Measurements from ENCODE around the gene CPED1.
"Not testable (repeated sequence)": the region's sequence is repeated elsewhere in the genome, so short reads cannot be mapped to it uniquely, and the experiment has no call there.

CPED1 gene

DNA sequence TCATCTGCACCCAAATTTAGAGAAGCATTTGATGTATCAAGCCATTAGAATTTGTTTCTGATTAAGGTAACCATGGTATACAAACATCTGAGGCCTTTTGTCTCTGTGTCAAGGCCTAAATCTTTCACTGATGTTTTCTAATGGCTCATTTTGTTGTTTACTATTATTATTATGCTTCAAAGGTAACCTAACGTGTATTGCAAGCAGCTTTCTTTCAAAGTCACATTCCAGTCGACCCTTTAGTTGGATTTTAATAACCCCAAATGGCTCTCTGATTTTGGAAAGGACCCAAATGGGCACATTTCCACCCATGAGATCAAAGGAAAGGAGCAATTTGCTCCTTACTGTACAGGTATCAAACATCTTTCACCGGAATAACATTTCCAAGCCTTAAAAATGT, 293.6 kb downstream of the CPED1 start:
- no peak for DNase-seq (ENCODE audit: low read depth in 2 of 2)

DNA sequence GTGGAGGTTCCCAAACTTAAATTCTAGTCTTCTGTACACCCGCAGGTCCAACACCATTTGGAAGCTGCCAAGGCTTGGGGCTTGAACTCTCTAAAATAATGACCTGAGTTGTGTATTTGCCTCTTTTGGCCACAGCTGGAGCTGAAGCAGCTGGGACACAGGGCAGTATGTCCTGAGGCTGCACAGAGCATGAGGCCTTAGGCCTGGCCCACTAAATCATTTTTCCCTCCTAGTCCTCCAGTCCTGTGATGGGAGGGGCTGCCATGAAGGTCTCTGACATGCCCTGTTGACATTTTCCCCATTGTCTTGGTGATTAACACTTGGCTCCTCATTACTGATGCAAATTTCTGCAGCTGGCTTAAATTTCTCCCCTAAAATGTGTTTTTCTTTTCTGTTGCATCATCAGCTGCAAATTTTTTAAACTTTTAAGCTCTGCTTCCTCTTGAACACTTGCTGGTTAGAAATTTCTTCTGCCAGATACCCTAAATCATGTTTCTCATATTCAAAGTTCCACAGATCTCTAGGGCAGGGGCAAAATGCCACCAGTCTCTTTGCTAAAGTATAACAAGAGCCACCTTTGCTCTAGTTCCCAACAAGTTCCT, 296.7 kb downstream of the CPED1 start:
- no peak for DNase-seq (ENCODE audit: low read depth in 2 of 2)

DNA sequence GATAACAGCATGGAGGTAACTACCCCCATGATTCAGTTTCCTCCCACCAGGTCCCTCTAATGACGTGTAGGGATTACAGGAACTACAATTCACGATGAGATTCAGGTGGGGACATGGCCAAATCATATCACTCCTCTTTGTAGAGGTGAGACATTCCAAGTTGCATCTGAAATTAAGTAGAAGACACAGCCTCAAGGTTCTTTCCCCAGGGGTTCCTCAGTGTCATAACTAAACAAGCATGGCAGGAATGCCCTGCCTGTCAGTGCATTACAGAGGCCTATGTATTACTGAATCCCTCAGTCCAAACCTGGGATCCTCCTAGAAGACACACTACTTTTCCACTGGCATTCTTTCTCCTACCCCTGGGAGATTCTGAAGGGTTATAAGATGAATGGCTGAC, 297.7 kb downstream of the CPED1 start:
- no peak for DNase-seq (ENCODE audit: low read depth in 2 of 2)

DNA sequence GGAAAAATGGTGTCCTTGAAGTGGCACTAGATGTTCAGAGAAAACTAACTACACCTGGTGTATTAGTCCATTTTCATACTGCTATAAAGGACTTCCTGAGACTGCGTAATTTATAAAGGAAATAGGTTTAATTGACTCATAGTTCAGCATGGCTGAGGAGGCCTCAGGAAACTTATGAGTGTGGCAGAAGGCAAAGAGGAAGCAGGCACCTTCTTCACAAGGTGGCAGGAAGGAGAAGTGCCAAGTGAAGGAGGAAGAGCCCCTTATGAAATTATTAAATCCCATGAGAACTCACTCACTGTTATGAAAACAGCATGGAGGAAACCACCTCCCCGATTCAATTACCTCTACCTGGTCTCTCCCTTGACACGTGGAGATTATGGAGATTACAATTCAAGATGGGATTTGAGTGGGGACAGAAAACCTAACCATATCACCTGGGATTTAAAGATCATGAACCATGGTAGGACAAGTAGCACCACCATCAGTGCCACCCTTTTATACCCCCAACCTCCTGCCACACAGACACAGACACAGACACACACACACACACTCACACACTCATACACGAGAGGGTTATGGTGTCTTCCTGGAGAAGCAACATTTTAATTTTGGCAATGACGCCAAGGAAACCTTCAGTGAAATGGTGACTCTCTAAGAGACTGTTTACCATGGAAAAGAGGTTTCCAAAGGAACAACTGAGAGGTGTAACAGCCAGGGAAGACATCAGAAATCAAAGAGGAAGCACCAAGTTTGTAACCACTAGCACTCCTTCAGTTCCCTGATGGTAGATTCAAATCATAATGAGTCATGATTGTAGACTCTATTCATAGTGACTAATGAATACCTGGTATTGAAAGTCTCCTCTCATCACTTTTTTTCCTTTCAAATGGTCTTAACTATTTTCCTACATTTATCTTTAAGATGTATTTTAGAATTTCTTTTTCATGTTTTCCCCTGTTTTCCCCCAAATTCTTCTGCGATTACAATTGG, 298.5 kb downstream of the CPED1 start:
- no peak for DNase-seq (ENCODE audit: low read depth in 2 of 2)

DNA sequence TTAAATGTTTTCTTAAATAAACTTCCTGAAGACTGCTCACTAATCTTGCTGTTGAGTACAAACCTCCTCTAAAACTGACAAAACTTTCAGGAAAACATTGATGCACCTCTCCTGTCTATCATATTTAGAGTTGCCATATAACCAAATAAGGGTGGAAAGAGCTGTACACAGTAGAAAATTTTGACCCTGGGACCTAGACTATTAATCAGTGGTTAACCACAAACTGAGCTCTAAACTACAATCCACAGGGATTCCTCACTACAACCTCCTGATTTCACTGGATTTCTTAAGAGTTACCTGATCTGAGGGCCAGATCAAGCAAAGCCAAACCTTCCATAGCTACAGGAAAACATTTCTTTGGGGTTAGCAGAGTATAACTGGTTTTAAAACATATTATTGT, 300.4 kb downstream of the CPED1 start:
- no peak for DNase-seq (ENCODE audit: low read depth in 2 of 2)

DNA sequence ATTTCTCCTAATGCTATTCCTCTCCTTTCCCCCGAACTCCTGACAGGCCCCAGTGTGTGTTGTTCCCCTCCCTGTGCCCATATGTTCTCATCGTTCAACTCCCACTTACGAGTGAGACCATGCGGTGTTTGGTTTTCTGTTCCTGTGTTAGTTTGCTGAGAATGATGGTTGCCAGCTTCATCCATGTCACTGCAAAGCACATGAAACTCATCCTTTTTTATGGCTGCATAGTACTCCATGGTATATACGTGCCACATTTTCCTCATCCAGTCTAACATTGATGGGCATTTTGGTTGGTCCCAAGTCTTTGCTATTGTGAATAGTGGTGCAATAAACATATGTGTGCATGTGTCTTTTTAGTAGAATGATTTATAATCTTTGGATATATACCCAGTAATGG, 301.4 kb downstream of the CPED1 start:
- not testable (repeated sequence) for DNase-seq (ENCODE audit: low read depth in 2 of 2)

DNA sequence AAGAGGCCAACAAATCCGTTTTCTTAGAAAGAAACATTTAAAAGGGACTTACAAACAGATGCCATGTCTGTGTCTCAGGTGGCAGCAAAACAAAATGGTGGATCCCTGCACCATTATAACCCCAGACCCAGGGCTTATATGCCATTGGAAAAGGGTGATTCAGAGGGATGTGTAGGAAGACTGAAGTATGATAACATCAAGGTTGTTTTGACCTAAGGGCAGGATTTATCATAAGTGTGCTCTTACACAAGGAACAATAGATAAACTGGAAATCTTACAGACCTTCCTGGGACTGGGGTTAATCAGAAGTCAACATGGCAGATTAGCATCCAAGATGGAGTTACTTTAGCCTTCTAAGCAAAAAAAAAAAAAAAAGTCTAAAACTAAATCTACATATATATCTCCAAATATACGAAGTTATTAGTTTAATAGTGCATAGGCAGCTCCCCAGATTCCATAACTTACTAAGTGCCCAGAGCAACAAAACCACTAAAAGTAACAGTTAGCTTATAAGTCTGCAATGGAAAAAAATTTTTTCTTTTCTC, 306.0 kb downstream of the CPED1 start:
- no peak for DNase-seq (ENCODE audit: low read depth in 2 of 2)

DNA sequence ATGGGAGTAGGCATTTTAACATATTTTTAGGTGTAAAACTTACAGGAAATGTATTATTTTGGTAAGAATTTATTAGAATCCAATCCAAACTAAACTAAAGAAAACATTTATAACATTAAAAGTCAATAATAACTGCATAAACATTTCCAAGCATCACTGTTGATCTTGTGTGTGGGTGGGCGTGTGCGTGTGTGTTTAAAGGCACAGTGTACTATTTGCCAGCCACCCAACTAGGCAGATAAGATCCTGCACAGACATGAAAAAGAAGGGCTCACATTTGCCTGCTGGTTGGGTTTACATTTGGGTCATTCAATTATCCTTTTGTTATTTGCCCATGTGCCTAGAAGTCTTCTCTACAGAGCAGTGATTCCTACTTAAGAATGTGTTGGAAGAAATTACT, 309.3 kb downstream of the CPED1 start:
- DNase-seq (ENCODE audit: low read depth in 2 of 2), result no peak

DNA sequence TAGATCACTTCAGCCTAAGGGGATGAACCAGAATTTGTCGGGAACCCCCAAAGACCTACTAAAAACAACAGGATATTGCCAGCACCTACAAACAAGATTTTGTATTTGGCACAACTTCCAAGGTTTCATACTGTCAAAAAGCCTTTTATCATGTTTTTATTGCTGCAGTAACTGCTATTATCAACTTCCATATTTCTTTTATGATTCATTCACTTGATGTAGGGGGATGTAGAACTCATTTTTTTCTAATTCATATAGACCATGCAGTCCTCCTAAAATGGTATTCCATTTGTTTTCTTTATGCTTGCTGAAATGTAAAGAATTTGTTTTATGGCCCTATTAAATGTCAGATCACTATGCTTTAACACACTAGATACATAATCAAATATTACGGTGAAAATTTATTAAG, 310.3 kb downstream of the CPED1 start:
- DNase-seq (ENCODE audit: low read depth in 2 of 2), result no peak

DNA sequence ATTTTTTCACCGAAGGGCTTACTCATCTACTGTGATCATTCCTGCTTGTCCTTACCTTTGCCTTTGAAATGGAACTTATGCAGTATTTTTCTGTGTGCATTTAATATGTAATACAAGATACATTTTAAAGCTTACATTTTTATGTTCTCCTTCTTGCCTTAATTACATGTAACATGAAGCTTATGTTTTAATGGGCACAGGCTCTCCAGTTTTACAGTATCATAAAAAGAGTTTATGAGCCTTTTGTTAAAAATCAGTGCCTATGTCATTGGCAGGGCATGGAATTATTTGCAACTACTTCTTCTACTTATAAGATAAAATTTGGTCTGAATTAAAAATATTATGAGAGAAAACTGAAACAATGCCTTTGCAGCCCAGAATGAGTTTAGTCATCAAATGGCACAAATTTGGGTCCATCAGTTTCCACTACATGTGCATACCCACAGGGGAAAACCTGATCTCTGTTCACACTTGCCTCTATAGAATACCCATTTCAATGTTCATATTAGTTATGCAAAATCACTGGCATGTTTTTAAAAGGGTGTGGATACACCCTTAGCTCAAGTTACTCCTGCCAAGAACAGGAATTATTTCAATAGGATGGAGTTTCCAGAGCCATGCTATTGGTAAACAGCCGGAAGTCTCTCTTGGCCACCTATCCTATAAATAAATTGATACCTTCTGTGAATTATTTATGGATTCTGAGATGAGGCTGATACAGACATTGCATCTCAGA, 312.3 kb downstream of the CPED1 start:
- DNase-seq (ENCODE audit: low read depth in 2 of 2), result no peak

DNA sequence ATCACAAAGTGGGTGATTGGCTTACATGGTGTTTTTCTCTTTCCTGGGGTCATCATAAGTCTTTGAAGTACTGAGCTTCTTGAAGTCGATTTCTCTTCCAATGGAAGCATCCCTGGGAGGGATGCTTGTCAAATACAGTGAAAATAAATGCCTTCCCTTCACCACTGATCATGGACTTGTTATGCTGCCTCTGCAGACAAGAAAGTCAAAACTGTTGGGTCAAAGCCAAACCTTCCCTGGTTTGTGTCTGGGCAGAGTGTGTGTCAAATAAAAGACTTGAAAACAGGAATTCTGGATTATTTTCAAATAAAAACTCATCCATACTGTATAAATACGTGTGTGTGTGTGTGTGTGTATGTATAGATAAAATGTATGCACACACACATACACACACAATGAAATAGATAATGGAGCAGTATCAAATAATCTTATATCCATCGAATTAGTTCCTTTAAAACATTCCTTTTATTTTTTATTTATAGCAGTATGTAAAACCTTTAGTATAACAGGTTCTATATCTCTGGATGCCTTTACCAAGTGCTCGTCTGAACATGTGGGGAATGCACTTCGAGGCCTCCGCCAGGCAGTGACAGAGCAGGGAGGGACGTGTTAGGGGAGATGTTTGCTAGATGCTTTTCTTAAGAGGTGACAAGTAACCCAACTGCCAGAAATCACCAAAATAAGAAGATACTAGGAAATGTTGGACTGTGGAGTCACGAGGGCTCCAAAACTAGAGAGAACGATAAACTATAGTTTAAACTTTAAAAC, 313.1 kb downstream of the CPED1 start:
- DNase-seq (ENCODE audit: low read depth in 2 of 2), result no peak

DNA sequence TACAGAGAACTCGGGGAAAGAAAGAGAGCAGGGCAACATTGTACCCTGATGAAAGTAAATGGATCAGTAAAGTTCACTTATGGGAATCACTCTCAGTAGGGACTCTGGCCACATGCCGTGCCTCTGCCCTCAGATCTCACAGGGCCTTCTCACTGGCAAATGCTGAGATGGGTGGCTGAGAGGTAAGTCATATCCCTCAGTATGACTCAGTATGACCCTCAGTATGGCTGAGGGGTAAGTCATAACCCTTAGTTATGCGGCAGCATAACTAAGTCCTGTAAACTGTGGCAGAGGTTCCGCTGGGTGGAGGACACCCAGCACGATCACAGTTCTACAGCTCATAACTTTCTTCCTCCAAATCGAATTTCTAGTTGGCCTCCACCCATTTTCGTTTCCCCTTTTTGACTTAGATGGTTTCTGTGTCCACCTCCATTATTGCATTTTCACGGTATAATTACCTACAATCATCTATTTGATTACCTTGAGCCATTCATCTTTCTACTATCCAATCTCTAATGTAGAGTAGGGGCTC, 313.8 kb downstream of the CPED1 start:
- DNase-seq (ENCODE audit: low read depth in 2 of 2), result no peak

DNA sequence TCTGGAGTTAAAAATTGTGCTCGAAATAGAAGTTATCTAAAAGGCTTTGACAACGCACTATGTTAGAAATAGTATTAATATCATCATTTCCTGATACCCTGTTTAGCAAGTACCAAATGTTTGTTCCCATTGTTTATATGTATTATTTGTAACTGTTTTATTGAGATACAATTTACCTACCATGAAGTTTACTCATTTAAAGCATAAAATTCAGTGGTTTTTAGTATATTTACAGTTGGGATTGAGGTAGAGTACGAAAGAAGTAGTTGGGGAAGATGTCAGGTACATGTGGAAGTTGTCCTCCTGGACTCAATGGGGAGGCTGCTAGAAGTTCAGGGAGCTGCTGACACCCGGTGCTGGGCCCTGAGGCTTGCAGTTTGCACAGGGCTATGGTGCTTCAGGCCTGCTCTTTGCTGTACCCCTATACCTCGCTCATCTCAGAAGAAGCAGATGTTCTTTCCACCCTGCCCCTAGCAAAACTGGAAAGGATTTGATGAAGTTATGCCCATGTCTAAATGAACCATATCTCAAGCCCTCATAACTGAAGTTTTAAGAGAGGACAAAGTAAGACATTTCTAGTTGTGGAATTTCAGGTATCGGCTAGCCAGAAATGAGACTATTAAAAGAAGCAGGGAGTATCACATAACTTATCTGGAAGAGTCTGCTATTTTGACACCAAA, 315.1 kb downstream of the CPED1 start:
- no peak for DNase-seq (ENCODE audit: low read depth in 2 of 2)

DNA sequence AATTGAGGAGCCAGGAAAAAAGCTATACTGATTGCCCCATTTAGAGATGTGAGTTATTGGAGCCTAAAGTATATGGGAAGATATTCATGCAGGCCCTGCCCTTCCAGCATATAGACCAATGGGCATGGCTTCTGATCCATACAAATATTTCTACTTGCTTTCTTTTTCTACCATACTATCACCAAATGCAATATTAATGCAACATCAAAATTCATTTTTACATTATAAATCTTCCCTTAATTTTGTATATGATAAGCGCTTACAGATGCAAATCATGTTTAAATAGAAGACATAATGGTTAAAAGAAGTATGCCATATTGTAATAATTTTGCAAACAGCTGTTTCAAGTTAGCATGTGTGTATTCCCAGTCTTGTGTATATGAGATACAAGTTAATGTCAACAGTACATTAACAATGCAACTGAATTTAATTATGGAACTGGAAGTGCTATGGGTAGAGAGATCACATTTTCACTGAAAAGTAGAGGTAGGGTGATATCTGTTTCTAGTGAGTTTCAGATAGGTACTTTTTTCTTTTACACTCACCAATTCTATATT, 315.7 kb downstream of the CPED1 start:
- no peak for DNase-seq (ENCODE audit: low read depth in 2 of 2)

DNA sequence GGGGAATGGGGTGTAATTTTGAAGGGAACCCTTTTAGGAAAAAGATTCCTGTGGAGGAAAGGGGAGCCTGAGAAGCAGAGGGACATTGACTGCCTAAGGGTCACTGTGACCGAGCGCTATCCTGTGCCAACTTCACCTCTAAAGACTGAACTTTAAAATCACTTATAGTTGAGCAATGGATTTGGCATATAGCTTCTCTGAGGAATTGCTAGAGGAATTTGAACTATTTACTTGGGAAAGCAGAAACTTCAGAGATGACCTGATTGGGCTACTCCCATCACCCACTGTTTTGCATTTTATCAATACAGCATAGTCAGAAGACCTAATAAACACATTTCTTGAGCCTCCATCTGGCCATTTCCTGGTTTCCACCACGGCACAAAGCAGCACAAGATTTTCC, 316.6 kb downstream of the CPED1 start:
- no peak for DNase-seq (ENCODE audit: low read depth in 2 of 2)

DNA sequence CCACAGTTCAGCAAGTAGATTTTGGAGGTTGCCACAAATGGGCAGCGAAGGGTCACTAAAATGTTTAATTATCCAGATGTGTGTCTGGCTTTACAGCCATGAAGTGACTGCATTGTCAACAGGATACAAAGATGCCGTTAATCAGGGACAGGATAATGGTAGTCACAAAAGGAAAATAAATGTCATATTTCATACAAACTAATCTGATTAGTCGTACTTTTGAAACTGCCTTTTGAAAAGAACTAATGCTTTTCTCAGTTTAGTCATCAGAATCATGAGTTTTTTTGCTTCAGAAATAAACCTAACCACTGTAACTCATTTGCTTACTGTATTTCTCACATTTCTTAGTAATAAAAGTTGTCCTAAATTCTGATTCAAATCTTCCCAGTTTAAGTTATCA, 318.1 kb downstream of the CPED1 start:
- DNase-seq (ENCODE audit: low read depth in 2 of 2), result no peak

DNA sequence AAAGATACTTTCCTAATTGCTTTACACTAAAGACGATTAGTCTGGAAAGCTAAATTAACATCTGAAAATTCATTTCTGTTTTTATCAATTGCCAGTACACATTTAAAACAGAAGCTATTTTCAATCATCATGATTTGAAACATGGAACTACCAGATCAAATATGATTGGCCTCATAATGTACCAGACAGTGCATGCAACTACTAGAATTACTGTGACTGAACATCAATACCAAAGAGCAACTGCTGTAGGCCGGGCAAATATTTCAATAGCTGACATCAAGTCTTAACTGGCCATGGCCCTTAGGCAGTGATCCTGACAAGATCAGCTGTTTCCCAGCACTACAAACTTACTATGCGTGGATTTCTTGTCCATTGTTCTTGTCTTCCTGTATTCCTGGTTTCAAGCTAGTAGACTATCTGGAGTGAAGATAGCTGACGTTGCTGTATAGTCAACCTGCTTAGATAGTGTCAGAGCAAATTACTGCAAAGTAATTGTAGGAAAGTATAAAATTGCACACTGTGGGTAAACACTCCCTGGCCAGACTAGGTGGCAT, 318.6 kb downstream of the CPED1 start:
- no peak for DNase-seq (ENCODE audit: low read depth in 2 of 2)

DNA sequence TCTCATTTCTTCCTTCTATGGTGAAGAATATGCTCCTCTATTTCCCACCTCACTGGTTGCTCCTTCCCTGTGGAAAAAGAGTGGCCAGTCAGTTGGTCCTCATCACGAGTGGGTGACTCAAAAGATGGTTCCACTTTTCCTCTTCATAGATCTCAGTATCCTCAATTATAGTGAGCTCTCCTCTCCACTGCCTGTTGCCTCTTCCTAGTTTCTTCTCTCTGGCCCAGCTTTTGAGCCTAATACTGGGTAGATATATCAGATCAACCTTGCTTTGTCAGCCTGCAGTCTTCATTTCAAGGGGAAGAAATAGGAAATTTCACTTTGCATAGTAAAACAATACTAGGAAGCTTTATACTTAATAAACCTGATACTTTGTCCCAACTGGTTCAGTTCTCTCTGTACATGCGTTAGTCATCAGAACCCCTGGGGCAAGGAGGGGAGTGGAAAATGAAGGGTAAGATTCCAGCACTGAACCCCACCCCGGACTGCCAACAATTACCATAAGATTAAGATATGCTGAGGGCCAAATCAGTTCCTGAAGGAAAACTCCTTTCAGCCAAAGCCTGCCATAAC, 324.8 kb downstream of the CPED1 start:
- no peak for DNase-seq (ENCODE audit: low read depth in 2 of 2)

DNA sequence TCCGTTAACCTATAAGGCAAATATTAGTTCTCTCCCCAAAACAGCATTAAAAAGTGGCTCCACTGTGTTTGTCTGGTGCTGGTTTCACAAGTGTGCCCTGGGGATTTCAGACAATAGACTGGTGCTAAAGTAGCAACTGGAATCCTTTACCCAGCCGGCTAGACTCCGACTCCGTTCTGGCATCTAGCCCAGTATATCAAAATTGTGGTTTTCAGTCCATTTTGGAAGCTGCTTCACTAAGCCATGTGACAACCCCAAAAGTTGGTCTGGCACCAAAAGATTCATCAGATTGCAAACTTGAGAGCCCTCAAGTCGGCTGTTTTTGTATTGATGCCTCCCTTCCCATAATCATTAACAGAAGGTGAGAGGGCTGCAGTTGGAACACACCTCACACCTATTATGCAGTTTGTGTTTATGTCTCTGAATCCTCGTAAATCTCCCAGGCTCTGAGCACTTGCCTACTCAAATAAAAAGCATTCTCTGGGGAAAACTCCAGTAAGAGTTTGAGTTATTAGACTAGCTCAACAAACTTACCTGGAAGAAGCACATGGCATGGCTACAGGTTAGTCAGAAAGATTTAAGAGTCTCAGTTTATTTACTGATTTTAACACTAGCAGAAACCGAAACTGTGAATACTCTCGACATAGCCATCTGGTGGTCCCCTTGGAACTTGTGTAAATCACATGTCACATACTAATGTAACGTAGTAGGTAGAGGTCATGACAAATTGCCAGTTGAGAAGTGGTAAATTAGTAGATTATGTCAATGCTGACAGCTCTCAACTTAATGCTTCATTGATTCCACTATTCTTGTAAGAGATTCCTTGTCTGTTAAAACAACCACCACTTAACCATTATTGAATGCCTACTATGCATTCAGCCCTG, 325.5 kb downstream of the CPED1 start:
- no peak for DNase-seq (ENCODE audit: low read depth in 2 of 2)

Data from stimulated activated CD4-positive, alpha-beta T cell treated with anti-CD3 and anti-CD28 coated beads, Interleukin-1b, Interleukin-23, amount 100 ng/mL, for 1 hour (primary cell).